SU-DHL-6 (cell line): ENCODE measurements around the gene GPR148.

Source experiments
- CTCF ChIP-seq: fragments of 200-600 bp; sonication (generic); IDR thresholded peaks from one replicate; pipeline ENCODE4 v1.5.1; 2017; ENCODE audit warnings: antibody characterized with exemption, mild to moderate bottlenecking, low read length, moderate library complexity; ENCODE audit not compliant: insufficient read depth, poor library complexity, severe bottlenecking
- EZH2phosphoT487 ChIP-seq: fragments of 200-600 bp; sonication (generic), shearing (Covaris generic); conservative IDR thresholded peaks from 2 replicates; pipeline ENCODE4 v1.6.1; 2018; ENCODE audit warnings: mild to moderate bottlenecking, antibody characterized with exemption, low read length, moderate library complexity, mixed read lengths

GRCh38 chr2:130724455-130724854, 4.4 kb upstream of the GPR148 start:
- no peak for TF ChIP-seq CTCF
- TF ChIP-seq EZH2phosphoT487 = no peak
